Muscle layer of duodenum (tissue), 2 donors: ENCODE measurements around the gene GRB2.
"Not testable (repeated sequence)": the region's sequence is repeated elsewhere in the genome, so short reads cannot be mapped to it uniquely, and the experiment has no call there.

Experiments
- H3K27ac ChIP-seq: one replicate; pipeline ENCODE4 v1.7.0; 2013; ENCODE audit warnings: mild to moderate bottlenecking, low read length
- H3K27me3 ChIP-seq: one replicate; pipeline ENCODE4 v1.7.0; 2013; ENCODE audit warnings: low read depth, mild to moderate bottlenecking, control low read depth, low read length
- H3K36me3 ChIP-seq, 2 donors: one replicate each; pipeline ENCODE4 v1.7.0; 2013; ENCODE audit warnings: low read length in 2 of 2, control low read depth in 1 of 2, mild to moderate bottlenecking in 1 of 2; ENCODE audit not compliant: insufficient read depth in 2 of 2, control insufficient read depth in 1 of 2
- H3K4me1 ChIP-seq, 2 donors: one replicate each; pipeline ENCODE4 v1.7.0; 2013; ENCODE audit warnings: low read length in 2 of 2, mild to moderate bottlenecking in 2 of 2, control low read depth in 1 of 2, moderate library complexity in 1 of 2; ENCODE audit not compliant: insufficient read depth in 2 of 2, control insufficient read depth in 1 of 2
- H3K4me3 ChIP-seq, 2 donors: one replicate each; pipeline ENCODE4 v1.7.0; 2013; ENCODE audit warnings: low read length in 2 of 2, low read depth in 1 of 2, mild to moderate bottlenecking in 1 of 2
- H3K9me3 ChIP-seq, 2 donors: one replicate each; pipeline ENCODE4 v1.7.0; 2013; ENCODE audit warnings: low read length in 2 of 2, control low read depth in 1 of 2, mild to moderate bottlenecking in 1 of 2; ENCODE audit not compliant: control insufficient read depth in 1 of 2
- donor health status: healthy.

GRB2 gene

DNA sequence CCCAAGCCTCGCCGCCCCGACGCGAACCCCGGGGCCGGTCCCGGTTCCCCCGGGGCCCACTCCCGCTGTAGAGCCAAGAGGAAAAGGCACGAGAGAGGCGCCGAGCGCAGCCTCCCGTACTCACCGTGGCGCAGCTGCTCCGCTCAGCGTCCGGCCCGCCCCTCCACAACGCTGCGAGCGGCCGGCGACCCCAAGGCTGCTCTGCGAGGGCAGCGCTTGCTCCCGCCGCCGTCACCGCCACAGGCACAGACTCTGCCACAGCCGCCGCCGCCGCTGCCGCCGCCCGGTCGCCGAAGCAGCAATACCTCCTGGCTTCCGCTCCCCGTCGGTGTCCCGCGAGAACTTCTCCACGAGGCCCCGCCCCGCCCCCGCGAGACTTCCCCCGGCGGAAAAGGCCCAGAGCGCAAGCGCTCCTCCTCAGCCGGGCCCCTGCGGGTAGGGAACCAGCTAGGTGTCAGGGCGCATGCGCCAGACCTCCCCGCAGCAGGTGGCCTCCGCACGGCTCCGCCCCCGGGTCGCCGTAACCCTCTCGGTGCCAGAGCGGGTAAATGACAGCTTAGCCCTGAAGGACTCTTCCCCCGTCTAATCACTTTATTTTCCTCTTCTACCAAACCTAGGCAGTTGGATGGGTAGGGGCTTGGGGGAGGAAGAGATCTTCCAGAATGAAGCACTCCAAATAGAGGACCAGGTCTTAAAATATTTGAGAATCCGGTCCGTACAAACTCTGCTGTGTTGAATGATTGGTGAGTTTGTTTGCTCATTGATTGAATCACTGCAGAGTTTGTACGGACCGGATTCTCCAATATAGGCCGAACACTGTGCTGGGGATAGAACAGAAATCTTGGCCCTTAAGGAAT is at the start of gene GRB2:
TSS of gene GRB2 (minus strand) at position 314 of the 857 bp plus-strand sequence. CDS start 12,050 bp downstream, outside the sequence.
- peak within 1 kb of the TSS; percentile 91 to 97 for H3K4me3 ChIP-seq
- peaks cover 0 to 5% of the 10 kb centered on the region in 2 donors for H3K36me3 ChIP-seq
- H3K4me1 ChIP-seq, result peaks cover 10 to 27% of the 10 kb centered on the region in 2 donors
- H3K27ac ChIP-seq, result peak within 1 kb of the TSS; percentile 84
- H3K9me3 ChIP-seq, result no peaks in the 10 kb centered on the region
- no peaks in the 10 kb centered on the region for H3K27me3 ChIP-seq

DNA sequence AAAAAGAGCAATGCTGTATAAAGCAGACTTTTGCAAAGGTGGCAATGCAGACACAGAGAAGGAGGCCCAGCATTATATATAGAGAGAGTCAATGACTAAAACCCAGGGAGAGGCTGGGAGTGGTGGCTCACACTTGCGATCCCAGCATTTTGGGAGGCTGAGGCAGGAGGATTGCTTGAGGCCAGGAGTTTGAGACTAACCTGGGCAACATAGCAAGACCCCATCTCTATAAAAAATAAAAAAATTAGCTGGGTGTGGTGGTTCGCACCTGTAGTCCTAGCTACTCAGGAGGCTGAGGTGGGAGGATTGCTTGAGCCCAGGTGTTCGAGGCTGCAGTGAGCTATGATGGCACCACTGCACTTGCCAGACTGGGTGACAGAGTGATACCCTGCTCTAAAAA is 49.2 kb upstream of the GRB2 start:
- H3K27me3 ChIP-seq, H3K4me3 ChIP-seq, H3K27ac ChIP-seq, H3K9me3 ChIP-seq, H3K36me3 ChIP-seq: not testable (repeated sequence)
- peaks cover 13 to 22% of the 10 kb centered on the region in 2 donors for H3K4me1 ChIP-seq

DNA sequence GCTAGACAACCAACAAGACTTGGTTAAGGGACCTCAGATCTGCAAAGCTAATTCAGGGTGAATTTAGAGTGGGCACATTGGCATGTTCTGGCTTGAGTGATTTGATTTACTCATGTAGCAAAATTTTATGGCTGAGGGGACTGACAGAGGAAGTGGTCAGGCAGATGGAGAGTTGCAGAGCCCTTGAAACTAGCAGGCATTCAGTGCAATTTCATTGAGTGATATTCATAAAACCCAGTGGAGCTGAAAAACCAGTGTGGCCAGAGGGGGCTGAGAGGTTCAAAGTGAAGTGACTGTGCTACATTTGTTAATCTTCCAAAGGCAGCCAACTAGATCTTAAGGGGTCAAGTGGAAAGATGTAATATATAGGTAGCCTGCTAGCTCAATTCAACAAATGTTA is 48.7 kb upstream of the GRB2 start:
- no peaks in the 10 kb centered on the region for H3K9me3 ChIP-seq
- no peaks in the 10 kb centered on the region for H3K36me3 ChIP-seq
- peaks cover 8 to 22% of the 10 kb centered on the region in 2 donors for H3K4me1 ChIP-seq
- no peaks in the 10 kb centered on the region for H3K27me3 ChIP-seq
- no peak overlapping the region for H3K27ac ChIP-seq
- H3K4me3 ChIP-seq, result no peak overlapping the region

DNA sequence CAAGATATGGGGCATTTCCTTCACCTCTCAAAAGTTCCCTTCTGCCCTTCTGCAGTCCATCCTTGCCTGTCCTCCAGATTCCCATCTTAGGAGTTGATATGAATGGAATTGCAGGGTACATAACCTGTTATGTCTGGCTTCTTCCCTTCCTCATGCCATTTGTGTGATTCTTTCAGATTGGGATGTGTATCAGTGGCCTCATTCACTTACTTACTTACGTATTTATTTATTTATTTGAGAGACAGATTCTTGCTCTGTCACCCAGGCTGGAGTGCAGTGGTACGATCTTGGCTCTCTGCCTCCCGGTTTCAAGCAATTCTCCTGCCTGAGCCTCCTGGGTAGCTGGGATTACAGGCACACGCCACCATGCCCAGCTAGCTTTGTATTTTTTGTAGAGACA is 44.8 kb upstream of the GRB2 start:
- Histone ChIP-seq H3K27ac (no peak overlapping the region), H3K36me3 (no peaks in the 10 kb centered on the region), H3K27me3 (no peaks in the 10 kb centered on the region), H3K4me1 (no peaks in the 10 kb centered on the region), H3K4me3 (no peak overlapping the region), H3K9me3 (no peaks in the 10 kb centered on the region)

DNA sequence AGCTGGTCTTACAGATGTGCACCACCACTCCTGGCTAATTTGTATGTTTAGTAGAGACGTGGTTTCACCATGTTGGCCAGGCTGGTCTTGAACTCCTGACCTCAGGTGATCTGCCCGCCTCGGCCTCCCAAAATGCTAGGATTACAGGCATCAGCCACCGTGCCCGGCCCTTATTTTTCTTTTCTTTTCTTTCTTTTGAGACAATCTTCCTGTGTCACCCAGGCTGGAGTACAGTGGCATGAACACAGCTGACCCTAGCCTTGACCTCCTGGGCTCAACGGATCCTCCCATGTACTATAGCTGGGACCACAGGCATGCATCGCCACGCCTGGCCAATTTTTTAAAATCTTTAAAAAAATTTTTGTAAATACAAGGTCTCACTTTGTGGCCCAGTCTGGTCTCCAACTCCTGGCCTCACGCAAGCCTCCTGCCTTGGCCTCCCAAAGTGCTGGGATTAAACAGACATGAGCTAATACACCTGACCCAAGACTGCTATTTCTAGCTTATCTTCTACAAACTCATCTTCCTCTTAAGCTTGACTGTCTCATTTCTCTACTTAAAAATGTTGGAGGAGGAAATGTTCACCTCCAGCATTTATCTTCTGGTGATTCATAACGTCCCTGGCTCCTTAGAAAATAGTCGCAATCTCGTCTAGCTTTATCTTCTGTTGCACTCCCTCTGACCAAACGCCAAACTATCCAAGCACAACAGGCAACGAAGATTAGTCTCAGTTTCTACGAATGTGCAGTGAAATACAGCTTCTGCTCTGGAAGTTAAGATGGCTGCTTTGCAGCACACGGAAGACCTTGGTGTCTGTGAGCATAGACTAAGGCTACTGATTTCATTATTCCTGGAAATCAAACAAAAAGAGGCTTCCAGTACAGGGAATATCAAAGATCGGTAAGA is 42.7 kb upstream of the GRB2 start:
- no peaks in the 10 kb centered on the region for H3K9me3 ChIP-seq
- no peak overlapping the region for H3K4me3 ChIP-seq
- H3K36me3 ChIP-seq, result no peaks in the 10 kb centered on the region
- no peak overlapping the region for H3K27ac ChIP-seq
- H3K27me3 ChIP-seq, result no peaks in the 10 kb centered on the region
- peaks cover 0 to 3% of the 10 kb centered on the region in 2 donors for H3K4me1 ChIP-seq

DNA sequence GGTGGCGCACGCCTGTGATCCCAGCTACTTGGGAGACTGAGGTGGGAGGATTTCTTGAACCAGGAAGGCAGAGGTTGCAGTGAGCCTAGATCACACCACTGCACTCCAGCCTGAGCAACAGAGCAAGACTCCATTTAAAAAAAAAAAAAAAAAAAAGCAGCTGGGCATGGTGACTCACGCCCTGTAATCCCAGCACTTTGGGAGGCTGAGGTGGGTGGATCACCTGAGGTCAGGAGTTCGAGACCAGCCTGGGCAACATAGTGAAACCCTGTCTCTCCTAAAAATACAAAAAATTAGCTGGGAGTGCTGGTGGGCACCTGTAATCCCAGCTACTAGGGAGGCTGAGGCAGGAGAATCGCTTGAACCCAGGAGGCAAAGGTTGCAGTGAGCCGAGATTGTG is 40.4 kb upstream of the GRB2 start:
- not testable (repeated sequence) for H3K27ac ChIP-seq, H3K27me3 ChIP-seq, H3K4me1 ChIP-seq, H3K36me3 ChIP-seq, H3K9me3 ChIP-seq, H3K4me3 ChIP-seq

DNA sequence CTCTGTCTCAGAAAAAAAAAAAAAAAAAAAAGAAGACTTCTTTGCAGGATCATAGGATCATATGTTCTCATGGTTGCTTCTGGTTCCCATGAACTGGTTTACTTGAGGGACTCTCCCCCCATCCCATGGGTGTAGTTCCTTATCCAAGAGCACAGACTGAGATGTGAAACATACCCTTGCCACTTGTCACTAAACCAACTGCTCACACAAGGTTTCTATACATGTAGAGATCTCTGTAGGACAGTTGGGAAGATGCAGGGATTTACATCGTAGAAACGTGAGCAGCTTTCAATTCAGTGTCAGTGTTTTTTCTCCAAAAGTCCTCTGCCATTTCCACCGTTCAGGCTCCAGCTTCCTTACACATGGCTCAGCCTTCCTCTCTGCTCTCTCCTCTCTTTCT is 39.8 kb upstream of the GRB2 start:
- no peak overlapping the region for H3K27ac ChIP-seq
- no peaks in the 10 kb centered on the region for H3K36me3 ChIP-seq
- no peaks in the 10 kb centered on the region for H3K27me3 ChIP-seq
- H3K9me3 ChIP-seq, result no peaks in the 10 kb centered on the region
- H3K4me3 ChIP-seq, result no peak overlapping the region
- peaks cover 0 to 3% of the 10 kb centered on the region in 2 donors for H3K4me1 ChIP-seq

DNA sequence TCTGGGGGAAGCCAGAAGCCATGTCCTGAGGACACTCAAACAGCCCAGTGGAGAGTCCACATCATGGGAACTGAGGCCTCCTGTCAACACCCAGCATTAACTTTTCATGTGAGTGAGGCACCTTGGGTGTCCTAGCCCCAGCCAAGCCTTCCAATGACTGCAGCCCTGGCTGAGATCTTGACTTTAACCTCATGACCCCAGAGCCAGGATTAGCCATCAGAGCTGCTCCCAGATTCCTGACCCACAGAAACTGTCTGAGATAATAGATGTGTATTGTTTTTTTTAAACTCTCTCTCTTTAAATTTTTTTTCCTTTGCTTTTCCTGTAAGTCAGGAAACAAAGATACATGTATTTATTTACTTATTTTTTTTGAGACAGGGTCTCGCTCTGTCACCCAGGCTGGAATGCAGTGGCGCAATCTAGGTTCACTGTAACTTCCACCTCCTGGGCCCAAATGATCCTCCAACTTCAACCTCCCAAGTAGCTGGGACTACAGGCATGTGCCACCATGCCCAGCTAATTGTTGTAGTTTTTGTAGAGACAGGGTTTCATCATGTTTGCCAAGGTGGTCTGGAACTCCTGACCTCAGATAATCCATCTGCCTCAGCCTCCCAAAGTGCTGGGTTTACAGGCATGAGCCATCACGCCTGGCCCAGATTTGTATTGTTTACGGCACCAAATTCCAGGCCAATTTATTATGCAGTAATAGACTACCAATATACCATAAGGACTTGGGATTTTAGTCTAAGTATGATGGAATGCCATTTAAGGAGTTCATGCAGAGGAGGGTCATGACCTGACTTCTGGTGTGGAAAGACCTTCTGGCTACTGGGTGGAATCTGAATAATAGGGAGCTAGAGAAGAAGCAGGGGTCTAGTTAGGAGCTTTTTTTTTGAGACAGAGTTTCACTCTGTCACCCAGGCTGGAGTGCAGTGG is 37.0 kb upstream of the GRB2 start:
- H3K4me1 ChIP-seq, result peaks cover 0 to 3% of the 10 kb centered on the region in 2 donors
- H3K9me3 ChIP-seq, result no peaks in the 10 kb centered on the region
- H3K36me3 ChIP-seq, result no peaks in the 10 kb centered on the region
- no peak overlapping the region for H3K27ac ChIP-seq
- H3K27me3 ChIP-seq, result no peaks in the 10 kb centered on the region
- H3K4me3 ChIP-seq, result no peak overlapping the region

DNA sequence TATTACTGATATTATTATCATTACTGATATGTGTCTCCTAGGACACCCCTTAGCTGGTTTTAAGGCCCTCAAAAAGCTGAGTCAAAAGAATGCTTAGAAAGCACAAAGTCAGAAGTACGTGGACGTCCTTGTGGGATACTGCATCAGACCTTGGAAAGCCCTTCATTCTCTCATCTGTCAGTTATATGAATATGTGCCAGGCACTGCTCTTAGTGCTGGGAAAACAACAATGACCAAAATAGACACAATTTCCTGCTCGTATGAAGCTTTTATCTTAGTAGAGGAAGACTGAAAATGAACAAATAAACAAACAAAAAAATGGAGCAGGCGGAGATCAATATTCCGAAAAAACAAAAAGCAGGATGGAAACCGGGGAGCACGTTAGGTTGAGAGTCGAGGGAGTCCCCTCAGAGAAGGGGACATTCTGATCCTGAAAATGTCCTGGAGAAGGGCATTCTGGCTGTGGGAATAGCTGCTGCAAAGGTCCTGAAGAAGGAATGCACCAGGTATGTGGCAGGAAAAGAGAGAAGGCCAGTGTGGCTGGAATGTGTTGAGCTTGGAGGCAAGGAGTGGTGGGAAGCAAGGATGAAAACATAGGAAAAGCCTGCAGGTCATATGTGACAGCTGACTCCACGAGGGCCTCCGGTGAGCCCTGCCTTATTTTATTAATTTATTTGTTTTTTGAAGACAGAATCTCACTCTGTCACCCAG is 35.4 kb upstream of the GRB2 start:
- H3K4me1 ChIP-seq, result peaks cover 0 to 3% of the 10 kb centered on the region in 2 donors
- H3K27ac ChIP-seq, result no peak overlapping the region
- H3K9me3 ChIP-seq, result no peaks in the 10 kb centered on the region
- H3K36me3 ChIP-seq, result no peaks in the 10 kb centered on the region
- no peaks in the 10 kb centered on the region for H3K27me3 ChIP-seq
- H3K4me3 ChIP-seq, result no peak overlapping the region

DNA sequence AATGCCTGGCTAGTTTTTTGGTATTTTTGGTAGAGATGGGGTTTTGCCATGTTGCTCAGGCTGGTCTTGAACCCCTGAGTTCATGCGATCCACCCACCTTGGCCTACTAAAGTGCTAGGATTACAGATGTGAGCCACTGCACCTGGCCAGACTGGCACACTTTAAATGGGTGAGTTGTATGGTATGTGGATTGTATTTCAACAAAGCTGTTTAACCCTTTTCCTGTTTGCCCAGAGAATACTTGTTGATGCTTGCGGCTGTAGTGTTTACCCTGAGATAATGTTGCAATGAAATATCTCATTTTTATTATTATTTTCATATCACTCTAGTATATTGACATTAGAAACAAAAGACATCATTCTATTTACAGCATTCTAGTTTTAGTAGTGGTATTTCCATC is 33.8 kb upstream of the GRB2 start:
- Histone ChIP-seq H3K27me3 (no peaks in the 10 kb centered on the region), H3K36me3 (no peaks in the 10 kb centered on the region), H3K4me1 (peaks cover 0 to 3% of the 10 kb centered on the region in 2 donors), H3K27ac (no peak overlapping the region), H3K9me3 (no peaks in the 10 kb centered on the region), H3K4me3 (no peak overlapping the region)
